Dendritic cell treated with granulocyte-macrophage colony-stimulating factor and Interleukin-4, amounts not matched to agents 40 ng/mL and 50 ng/mL, for 4 days (primary cell): ENCODE measurements around the gene ITPR2.
"Not testable (repeated sequence)": the region's sequence is repeated elsewhere in the genome, so short reads cannot be mapped to it uniquely, and the experiment has no call there.

Experiments used
- H3K27ac Mint-ChIP-seq: one replicate; pipeline ENCODE4 v1.8.0; 2022; ENCODE audit warnings: mild to moderate bottlenecking, mixed read lengths
- H3K27me3 Mint-ChIP-seq: one replicate; pipeline ENCODE4 v1.8.0; 2022; ENCODE audit warnings: mild to moderate bottlenecking, mixed read lengths
- H3K36me3 Mint-ChIP-seq: one replicate; pipeline ENCODE4 v1.8.0; 2022; ENCODE audit warnings: low read depth, mixed read lengths
- H3K4me1 Mint-ChIP-seq: one replicate; pipeline ENCODE4 v1.8.0; 2022; ENCODE audit warnings: low read depth, mixed read lengths
- H3K4me3 Mint-ChIP-seq: one replicate; pipeline ENCODE4 v1.8.0; 2022; ENCODE audit warnings: mild to moderate bottlenecking, moderate library complexity, mixed read lengths
- H3K9me3 Mint-ChIP-seq: one replicate; pipeline ENCODE4 v1.8.0; 2022; ENCODE audit warnings: mixed read lengths
- intact Hi-C: fragments of 100-400 bp; cut with micrococcal nuclease; formaldehyde crosslinking; loops from one replicate; pipeline ENCODE4 v1.15.0; 2022

The ITPR2 gene

DNA sequence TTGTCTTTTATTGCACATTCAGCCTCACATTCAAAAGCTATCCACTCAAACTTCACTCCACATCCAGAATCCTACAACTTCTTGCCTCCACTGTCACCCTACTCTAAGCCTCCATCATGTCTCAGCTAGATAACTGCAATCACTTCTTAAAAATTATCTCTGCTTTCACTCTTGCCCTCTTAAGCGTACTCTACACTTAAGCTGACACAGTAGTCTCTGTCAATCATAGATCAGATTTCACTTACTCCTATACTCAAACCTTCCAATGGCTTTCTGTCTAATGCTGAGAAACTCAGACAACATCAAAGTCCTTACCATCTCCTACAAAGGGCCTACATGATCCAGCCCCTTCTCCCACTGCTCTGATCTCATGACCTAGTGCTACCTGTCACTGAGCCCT, 304.1 kb downstream of the ITPR2 start:
- Mint-ChIP-seq H3K4me3 (no peak overlapping the region), H3K27ac (no peak overlapping the region), H3K9me3 (peaks cover 19% of the 10 kb centered on the region), H3K4me1 (peaks cover 14% of the 10 kb centered on the region), H3K36me3 (peaks cover 74% of the 10 kb centered on the region), H3K27me3 (no peaks in the 10 kb centered on the region)
- intact Hi-C loops, result loop anchor here (10.0 kb wide), 1 partner anchor 434 kb away; no protein-coding TSS in a partner anchor

GRCh38 chr12:26527682-26528081, 305.3 kb downstream of the ITPR2 start:
- peaks cover 19% of the 10 kb centered on the region for H3K9me3 Mint-ChIP-seq
- H3K4me3 Mint-ChIP-seq, result no peak overlapping the region
- H3K27ac Mint-ChIP-seq, result no peak overlapping the region
- H3K27me3 Mint-ChIP-seq, result no peaks in the 10 kb centered on the region
- intact Hi-C loops, result loop anchor here (10.0 kb wide), 1 partner anchor 433 kb away; no protein-coding TSS in a partner anchor
- peaks cover 19% of the 10 kb centered on the region for H3K4me1 Mint-ChIP-seq
- H3K36me3 Mint-ChIP-seq, result peaks cover 75% of the 10 kb centered on the region

GRCh38 chr12:26524862-26525465, 308.0 kb downstream of the ITPR2 start:
- no peaks in the 10 kb centered on the region for H3K27me3 Mint-ChIP-seq
- H3K4me3 Mint-ChIP-seq, result no peak overlapping the region
- peaks cover 28% of the 10 kb centered on the region for H3K4me1 Mint-ChIP-seq
- H3K27ac Mint-ChIP-seq, result no peak overlapping the region
- H3K36me3 Mint-ChIP-seq, result peaks cover 66% of the 10 kb centered on the region
- peaks cover 26% of the 10 kb centered on the region for H3K9me3 Mint-ChIP-seq
- intact Hi-C loops, result loop anchor here (10.0 kb wide), 1 partner anchor 430 kb away; no protein-coding TSS in a partner anchor

GRCh38 chr12:26523708-26524150, 309.3 kb downstream of the ITPR2 start:
- Mint-ChIP-seq H3K9me3 (peaks cover 30% of the 10 kb centered on the region), H3K27ac (no peak overlapping the region), H3K4me3 (no peak overlapping the region), H3K27me3 (no peaks in the 10 kb centered on the region), H3K4me1 (peaks cover 19% of the 10 kb centered on the region), H3K36me3 (peaks cover 62% of the 10 kb centered on the region)
- intact Hi-C loops, result loop anchor here (10.0 kb wide), 1 partner anchor 429 kb away; no protein-coding TSS in a partner anchor

GRCh38 chr12:26520869-26521268, 312.1 kb downstream of the ITPR2 start:
- Mint-ChIP-seq H3K4me3 (no peak overlapping the region), H3K27ac (no peak overlapping the region), H3K9me3 (peaks cover 19% of the 10 kb centered on the region), H3K27me3 (no peaks in the 10 kb centered on the region), H3K36me3 (peaks cover 48% of the 10 kb centered on the region), H3K4me1 (peaks cover 16% of the 10 kb centered on the region)
- intact Hi-C loops, result loop anchor here (10.0 kb wide), 1 partner anchor 426 kb away; no protein-coding TSS in a partner anchor

DNA sequence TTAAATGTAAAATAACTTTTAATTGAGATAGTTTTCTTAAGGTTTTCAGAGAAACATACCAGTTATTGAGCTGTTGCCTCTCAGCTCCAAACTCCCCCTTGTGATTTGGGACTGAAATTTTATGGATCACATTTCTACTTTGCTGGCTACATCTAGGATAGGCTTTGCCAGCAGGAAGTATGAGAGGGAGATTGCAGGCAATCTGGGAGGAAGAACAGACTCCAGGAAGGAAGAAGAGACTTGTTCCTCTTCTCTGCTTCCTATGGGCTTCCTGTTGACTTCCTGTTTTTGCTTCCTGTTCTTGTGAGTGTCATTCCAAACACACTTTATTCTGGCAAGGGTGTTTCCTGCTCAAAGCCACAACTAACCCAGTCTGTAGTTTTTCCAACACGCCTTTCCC, 312.9 kb downstream of the ITPR2 start:
- peaks cover 16% of the 10 kb centered on the region for H3K4me1 Mint-ChIP-seq
- H3K27ac Mint-ChIP-seq, result no peak overlapping the region

GRCh38 chr12:26519462-26519861, 313.5 kb downstream of the ITPR2 start:
- Mint-ChIP-seq H3K36me3 (peaks cover 48% of the 10 kb centered on the region), H3K4me1 (peaks cover 16% of the 10 kb centered on the region), H3K4me3 (no peak overlapping the region), H3K9me3 (peaks cover 11% of the 10 kb centered on the region), H3K27me3 (no peaks in the 10 kb centered on the region), H3K27ac (no peak overlapping the region)
- intact Hi-C loops, result no loop called here

More for the DNA sequence above, 312.9 kb downstream of the ITPR2 start:
- Mint-ChIP-seq H3K9me3 (peaks cover 12% of the 10 kb centered on the region), H3K27me3 (no peaks in the 10 kb centered on the region), H3K36me3 (peaks cover 48% of the 10 kb centered on the region), H3K4me3 (no peak overlapping the region)
- intact Hi-C loops, result loop anchor here (10.0 kb wide), 1 partner anchor 425 kb away; no protein-coding TSS in a partner anchor

GRCh38 chr12:26517320-26517719, 315.7 kb downstream of the ITPR2 start:
- H3K27me3 Mint-ChIP-seq, H3K4me3 Mint-ChIP-seq, intact Hi-C loops, H3K27ac Mint-ChIP-seq, H3K4me1 Mint-ChIP-seq: not testable (repeated sequence)
- Mint-ChIP-seq H3K9me3 (peaks cover 11% of the 10 kb centered on the region), H3K36me3 (peaks cover 48% of the 10 kb centered on the region)

GRCh38 chr12:26514364-26514763, 318.6 kb downstream of the ITPR2 start:
- no peaks in the 10 kb centered on the region for H3K9me3 Mint-ChIP-seq
- no peak overlapping the region for H3K4me3 Mint-ChIP-seq
- H3K4me1 Mint-ChIP-seq, result peaks cover 9% of the 10 kb centered on the region
- peaks cover 50% of the 10 kb centered on the region for H3K36me3 Mint-ChIP-seq
- no peak overlapping the region for H3K27ac Mint-ChIP-seq
- H3K27me3 Mint-ChIP-seq, result no peaks in the 10 kb centered on the region
- intact Hi-C loops, result no loop called here

GRCh38 chr12:26513363-26514043, 319.5 kb downstream of the ITPR2 start:
- no peaks in the 10 kb centered on the region for H3K9me3 Mint-ChIP-seq
- H3K27me3 Mint-ChIP-seq, result no peaks in the 10 kb centered on the region
- no peak overlapping the region for H3K4me3 Mint-ChIP-seq

GRCh38 chr12:26512213-26512612, 320.8 kb downstream of the ITPR2 start:
- Mint-ChIP-seq H3K4me3 (no peak overlapping the region), H3K9me3 (no peaks in the 10 kb centered on the region), H3K36me3 (peaks cover 59% of the 10 kb centered on the region), H3K27me3 (no peaks in the 10 kb centered on the region), H3K4me1 (peaks cover 9% of the 10 kb centered on the region), H3K27ac (no peak overlapping the region)
- intact Hi-C loops, result no loop called here

More at GRCh38 chr12:26513363-26514043, 319.5 kb downstream of the ITPR2 start:
- Mint-ChIP-seq H3K4me1 (peaks cover 9% of the 10 kb centered on the region), H3K27ac (no peak overlapping the region), H3K36me3 (peaks cover 57% of the 10 kb centered on the region)
- intact Hi-C loops, result no loop called here

- no peaks in the 10 kb centered on the region for H3K9me3 Mint-ChIP-seq
- no peaks in the 10 kb centered on the region for H3K27me3 Mint-ChIP-seq
- no peak overlapping the region for H3K27ac Mint-ChIP-seq
- peaks cover 9% of the 10 kb centered on the region for H3K4me1 Mint-ChIP-seq
- H3K36me3 Mint-ChIP-seq, result peaks cover 62% of the 10 kb centered on the region
- no peak overlapping the region for H3K4me3 Mint-ChIP-seq
- intact Hi-C loops, result no loop called here
These were observed 322.7 kb downstream of the ITPR2 start for GRCh38 chr12:26510354-26510674.

DNA sequence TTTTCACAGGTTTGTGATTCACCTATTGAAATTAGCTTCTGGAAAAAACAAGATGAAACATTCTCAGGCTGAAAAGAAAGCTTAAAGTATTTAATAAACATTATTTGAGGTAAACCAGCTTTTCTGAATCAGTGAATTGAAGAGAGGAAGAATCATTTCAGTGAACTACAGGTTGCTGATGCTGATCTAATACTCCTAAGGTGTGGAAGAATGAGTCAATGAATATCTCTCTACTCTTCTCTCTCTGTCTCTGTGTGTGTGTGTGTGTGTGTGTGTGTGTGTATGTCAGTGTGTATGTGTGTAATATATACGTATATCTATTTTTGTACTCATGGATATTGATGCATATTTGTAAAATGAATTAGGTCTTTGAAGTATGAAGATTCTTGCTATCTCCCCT, 325.4 kb downstream of the ITPR2 start:
- Mint-ChIP-seq H3K36me3 (peaks cover 72% of the 10 kb centered on the region), H3K9me3 (no peaks in the 10 kb centered on the region), H3K4me3 (no peak overlapping the region), H3K27ac (no peak overlapping the region), H3K4me1 (peaks cover 9% of the 10 kb centered on the region), H3K27me3 (no peaks in the 10 kb centered on the region)
- intact Hi-C loops, result no loop called here

- intact Hi-C loops, result no loop called here
These were observed 332.9 kb downstream of the ITPR2 start for GRCh38 chr12:26499979-26500640.

More at GRCh38 chr12:26499979-26500640, 332.9 kb downstream of the ITPR2 start:
- Mint-ChIP-seq H3K27ac (no peak overlapping the region), H3K36me3 (peaks cover 47% of the 10 kb centered on the region), H3K4me1 (no peaks in the 10 kb centered on the region), H3K27me3 (no peaks in the 10 kb centered on the region), H3K9me3 (no peaks in the 10 kb centered on the region), H3K4me3 (no peak overlapping the region)
